ENCODE results near the gene EDRF1.
"Not testable (repeated sequence)": the region's sequence is repeated elsewhere in the genome, so short reads cannot be mapped to it uniquely, and the experiment has no call there.

The EDRF1 gene

GRCh38 chr10:125719173-125720001, at the start of gene EDRF1:
Gene EDRF1, plus strand, starts transcription at chr10:125719709. Its CDS starts 99 bp downstream, at chr10:125719808.
- DNase-seq: peak; percentile 100

GRCh38 chr10:125672884-125673283, 46.6 kb upstream of the EDRF1 start:
- no peak for DNase-seq

- DNase-seq: no peak
These were observed 40.1 kb upstream of the EDRF1 start for GRCh38 chr10:125679436-125679835.

- no peak for DNase-seq
These were observed 36.4 kb upstream of the EDRF1 start, which contains the start of gene TEX36 for GRCh38 chr10:125683063-125683462. Gene TEX36, minus strand, starts transcription at chr10:125683163. Its CDS starts 174 bp downstream, at chr10:125682989.

- DNase-seq: no peak
These were observed 35.7 kb upstream of the EDRF1 start for GRCh38 chr10:125683821-125684220.

GRCh38 chr10:125684581-125684980, 34.9 kb upstream of the EDRF1 start:
- DNase-seq: no peak

- DNase-seq: no peak
These were observed 31.9 kb upstream of the EDRF1 start for GRCh38 chr10:125687507-125688185.

- DNase-seq: no peak
These were observed 29.4 kb upstream of the EDRF1 start for GRCh38 chr10:125689955-125690569.

- DNase-seq: no peak
These were observed 28.1 kb upstream of the EDRF1 start for GRCh38 chr10:125691160-125691981.

- no peak for DNase-seq
These were observed 27.3 kb upstream of the EDRF1 start for GRCh38 chr10:125692196-125692595.

GRCh38 chr10:125692601-125693523, 26.6 kb upstream of the EDRF1 start:
- DNase-seq: no peak

GRCh38 chr10:125693524-125693847, 26.0 kb upstream of the EDRF1 start:
- no peak for DNase-seq

GRCh38 chr10:125694883-125695282, 24.6 kb upstream of the EDRF1 start:
- DNase-seq: no peak

GRCh38 chr10:125696884-125697283, 22.6 kb upstream of the EDRF1 start:
- DNase-seq: not testable (repeated sequence)

- no peak for DNase-seq
These were observed 21.0 kb upstream of the EDRF1 start for GRCh38 chr10:125698481-125698998.

- no peak for DNase-seq
These were observed 19.9 kb upstream of the EDRF1 start for GRCh38 chr10:125699562-125700143.

GRCh38 chr10:125700355-125700911, 19.1 kb upstream of the EDRF1 start:
- no peak for DNase-seq

- DNase-seq: no peak
These were observed 11.7 kb upstream of the EDRF1 start for GRCh38 chr10:125707541-125708468.

GRCh38 chr10:125708971-125709503, 10.5 kb upstream of the EDRF1 start:
- no peak for DNase-seq

All from CD4-positive, alpha-beta T cell treated with Interferon gamma for 1 hour (primary cell).